Ishikawa (cell line): ENCODE data around the gene TOMM40.

Experiments used
- EGR1 ChIP-seq: IDR thresholded peaks from 2 replicates; pipeline ENCODE4 v1.6.1; 2012
- FOXM1 ChIP-seq: IDR thresholded peaks from 2 replicates; pipeline ENCODE4 v1.6.1; 2012; ENCODE audit warnings: low read depth, borderline replicate concordance
- MAX ChIP-seq: IDR thresholded peaks from 2 replicates; pipeline ENCODE4 v1.6.1; 2012
- NFIC ChIP-seq: IDR thresholded peaks from 2 replicates; pipeline ENCODE4 v1.6.1; 2012
- RAD21 ChIP-seq: IDR thresholded peaks from 2 replicates; pipeline ENCODE4 v1.6.1; 2012; ENCODE audit warnings: low read depth
- YY1 ChIP-seq: IDR thresholded peaks from 2 replicates; pipeline ENCODE4 v1.6.1; 2012; ENCODE audit warnings: low read depth
- ZBTB7A ChIP-seq: IDR thresholded peaks from 2 replicates; pipeline ENCODE4 v1.6.1; 2012; ENCODE audit warnings: low read depth

GRCh38 chr19:44947041-44947581 is 56.1 kb downstream of the TOMM40 start:
- no peak for TF ChIP-seq EGR1
- TF ChIP-seq ZBTB7A, result no peak
- TF ChIP-seq MAX, result no peak
- TF ChIP-seq RAD21, result no peak
- TF ChIP-seq NFIC, result no peak
- TF ChIP-seq YY1, result no peak
- no peak for TF ChIP-seq FOXM1
